ENCODE measurements around the gene THEM4. TPM values are rescaled to one million over a fixed set of nuclear protein-coding genes. Genes with fewer than 3 reads are reported as not detected.
"Not testable (repeated sequence)": the region's sequence is repeated elsewhere in the genome, so short reads cannot be mapped to it uniquely, and the experiment has no call there.

Gene THEM4
- total RNA-seq, 1 donor from 2014 or later, result 27.2 TPM

DNA sequence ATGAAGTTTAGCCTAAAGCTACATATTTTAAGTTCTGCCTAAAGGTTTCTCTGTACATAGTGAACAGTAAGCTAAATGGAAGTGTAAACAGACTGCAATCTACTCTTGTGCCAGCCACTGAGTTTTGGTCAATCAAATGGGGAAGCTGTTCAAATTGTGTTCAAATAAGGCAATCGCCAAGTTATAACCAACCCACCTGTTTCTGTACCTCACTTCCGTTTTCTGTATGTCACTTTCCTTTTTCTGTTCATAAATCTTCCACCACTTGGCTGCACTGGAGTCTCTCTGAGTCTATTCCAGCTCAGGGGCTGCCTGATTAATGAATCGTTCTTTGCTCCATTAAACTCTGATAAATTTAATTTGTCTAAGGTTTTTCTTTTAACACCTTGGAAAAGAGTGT, 10.8 kb upstream of the THEM4 start:
- Mint-ChIP-seq H3K27ac (no peak overlapping the region), H3K36me3 (ENCODE audit: low read depth) (no peaks in the 10 kb centered on the region), H3K4me1 (ENCODE audit: low read depth) (peaks cover 21% of the 10 kb centered on the region), H3K4me3 (ENCODE audit: low read depth) (no peak overlapping the region), H3K27me3 (ENCODE audit: low read depth) (peaks cover 10% of the 10 kb centered on the region), H3K9me3 (no peaks in the 10 kb centered on the region)
- no peak for DNase-seq (ENCODE audit: low spot score)
- intact Hi-C loops (cut with micrococcal nuclease), result no loop called here

- Mint-ChIP-seq H3K4me1 (ENCODE audit: low read depth) (peaks cover 13% of the 10 kb centered on the region), H3K36me3 (ENCODE audit: low read depth) (no peaks in the 10 kb centered on the region), H3K27me3 (ENCODE audit: low read depth) (peaks cover 14% of the 10 kb centered on the region), H3K27ac (no peak overlapping the region), H3K4me3 (ENCODE audit: low read depth) (no peak overlapping the region), H3K9me3 (no peaks in the 10 kb centered on the region)
- intact Hi-C loops (cut with micrococcal nuclease), result no loop called here
- DNase-seq (ENCODE audit: low spot score), result no peak
These were observed 9.7 kb upstream of the THEM4 start for GRCh38 chr1:151918819-151919610.

- no peak for DNase-seq (ENCODE audit: low spot score)
- no peak overlapping the region for H3K4me3 Mint-ChIP-seq (ENCODE audit: low read depth)
- H3K9me3 Mint-ChIP-seq, result no peaks in the 10 kb centered on the region
- intact Hi-C loops (cut with micrococcal nuclease), result no loop called here
- peaks cover 7% of the 10 kb centered on the region for H3K4me1 Mint-ChIP-seq (ENCODE audit: low read depth)
- no peak overlapping the region for H3K27ac Mint-ChIP-seq
- no peaks in the 10 kb centered on the region for H3K36me3 Mint-ChIP-seq (ENCODE audit: low read depth)
- H3K27me3 Mint-ChIP-seq (ENCODE audit: low read depth), result peaks cover 14% of the 10 kb centered on the region
These were observed 8.8 kb upstream of the THEM4 start for GRCh38 chr1:151918156-151918555.

DNA sequence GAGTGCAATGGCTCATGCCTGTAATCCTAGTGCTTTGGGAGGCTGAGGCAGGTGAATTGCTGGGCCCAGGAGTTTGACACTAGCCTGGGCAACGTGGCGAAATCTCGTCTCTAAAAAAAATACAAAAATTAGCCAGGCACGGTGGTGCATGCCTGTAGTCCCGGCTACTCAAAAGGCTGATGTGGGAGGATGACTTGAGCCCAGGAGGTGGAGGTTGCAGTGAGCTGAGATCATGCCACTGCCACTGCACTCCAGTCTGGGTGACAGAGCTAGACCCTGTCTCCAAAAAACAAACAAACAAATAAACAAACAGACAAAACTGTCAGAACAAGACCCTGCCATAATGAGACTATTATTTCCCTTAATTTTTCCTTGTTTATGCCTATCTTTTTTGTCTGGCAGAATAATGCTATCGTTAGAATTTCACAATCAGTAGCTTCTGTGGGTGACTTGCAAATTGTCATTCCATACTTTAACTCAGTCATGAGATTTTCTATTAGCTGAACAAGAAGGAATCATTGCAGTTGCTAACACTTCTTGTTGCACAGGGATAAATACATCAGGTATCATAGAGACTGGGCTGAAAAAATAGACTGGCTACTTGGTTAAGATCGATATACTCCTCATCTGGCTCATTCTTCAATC, 7.5 kb upstream of the THEM4 start:
- Mint-ChIP-seq H3K27ac (no peak overlapping the region), H3K9me3 (no peaks in the 10 kb centered on the region), H3K36me3 (ENCODE audit: low read depth) (no peaks in the 10 kb centered on the region), H3K4me3 (ENCODE audit: low read depth) (no peak overlapping the region), H3K4me1 (ENCODE audit: low read depth) (peaks cover 4% of the 10 kb centered on the region), H3K27me3 (ENCODE audit: low read depth) (peaks cover 14% of the 10 kb centered on the region)
- intact Hi-C loops (cut with micrococcal nuclease), result no loop called here
- no peak for DNase-seq (ENCODE audit: low spot score)

DNA sequence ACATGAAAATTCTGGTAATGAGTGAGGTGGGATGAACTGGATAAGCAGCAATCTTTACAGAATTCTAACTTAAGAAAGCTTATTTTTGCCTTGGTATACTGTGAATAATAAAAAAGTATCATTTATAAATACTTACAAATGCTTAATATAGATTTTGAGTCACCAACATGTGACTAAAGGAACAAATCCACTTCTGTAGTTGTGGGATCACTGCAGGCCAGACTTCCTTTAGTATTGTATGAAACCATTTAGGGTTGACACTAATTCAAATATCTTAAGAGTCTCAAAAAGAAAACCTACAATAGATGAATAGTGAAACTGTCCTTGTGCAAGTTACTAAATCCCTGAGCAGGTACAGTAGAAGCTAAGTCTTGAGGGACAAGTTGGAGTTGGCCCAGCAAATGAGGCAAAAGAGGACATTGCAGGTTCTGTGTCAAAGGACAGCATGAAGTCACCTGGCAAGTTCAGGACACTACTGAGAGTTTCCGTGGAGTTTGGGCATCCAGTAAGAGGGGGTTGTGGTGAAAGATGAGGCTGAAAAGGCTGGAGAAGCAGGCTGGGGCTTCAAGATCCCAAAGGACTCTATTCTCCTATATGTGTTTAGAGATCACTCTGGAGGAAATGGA, 5.9 kb upstream of the THEM4 start:
- Mint-ChIP-seq H3K27ac (no peak overlapping the region), H3K27me3 (ENCODE audit: low read depth) (peaks cover 14% of the 10 kb centered on the region), H3K36me3 (ENCODE audit: low read depth) (no peaks in the 10 kb centered on the region), H3K4me3 (ENCODE audit: low read depth) (no peak overlapping the region), H3K9me3 (no peaks in the 10 kb centered on the region), H3K4me1 (ENCODE audit: low read depth) (peaks cover 2% of the 10 kb centered on the region)
- DNase-seq (ENCODE audit: low spot score), result no peak
- intact Hi-C loops (cut with micrococcal nuclease), result no loop called here

DNA sequence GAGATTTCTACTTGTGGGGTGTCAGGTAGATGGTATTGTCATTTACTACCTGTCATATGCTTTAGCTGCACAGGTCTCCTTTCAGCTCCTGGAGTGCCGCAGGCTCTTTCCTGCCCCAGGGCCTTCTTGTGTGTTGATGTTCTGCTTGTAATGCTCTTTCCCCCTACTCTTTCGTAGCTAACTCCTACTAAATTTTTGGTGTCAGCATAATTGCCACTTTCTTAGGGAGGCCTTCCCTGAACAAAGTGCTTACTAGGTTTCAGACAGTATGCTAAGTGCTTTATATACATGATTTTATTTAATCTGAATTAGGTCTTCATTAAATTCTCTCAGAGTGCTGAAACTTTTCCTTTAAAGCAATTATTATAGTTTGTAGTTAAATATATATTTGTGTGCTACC, 4.8 kb upstream of the THEM4 start:
- no peak for DNase-seq (ENCODE audit: low spot score)
- no peak overlapping the region for H3K27ac Mint-ChIP-seq
- no peak overlapping the region for H3K4me3 Mint-ChIP-seq (ENCODE audit: low read depth)
- no peaks in the 10 kb centered on the region for H3K36me3 Mint-ChIP-seq (ENCODE audit: low read depth)
- intact Hi-C loops (cut with micrococcal nuclease), result no loop called here
- no peaks in the 10 kb centered on the region for H3K9me3 Mint-ChIP-seq
- peaks cover 5% of the 10 kb centered on the region for H3K4me1 Mint-ChIP-seq (ENCODE audit: low read depth)
- H3K27me3 Mint-ChIP-seq (ENCODE audit: low read depth), result peaks cover 14% of the 10 kb centered on the region

DNA sequence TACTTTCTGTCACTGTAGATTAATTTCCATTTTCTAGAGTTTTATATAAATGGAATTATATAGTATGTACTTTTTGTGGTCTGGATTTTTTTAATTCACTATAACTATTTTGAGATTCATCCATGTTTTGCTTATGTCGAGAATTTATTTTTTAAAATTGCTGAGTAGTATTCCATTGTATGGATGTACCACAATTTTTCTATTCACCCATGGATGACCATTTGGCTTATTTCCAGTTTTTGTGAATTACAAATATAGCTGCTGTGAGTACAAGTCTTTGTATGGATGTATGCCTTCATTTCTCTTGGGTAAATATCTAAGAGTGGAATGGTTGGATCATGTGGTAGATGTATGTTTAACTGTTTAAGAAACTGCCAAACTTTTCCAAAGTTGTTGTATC, 3.7 kb upstream of the THEM4 start:
- H3K9me3 Mint-ChIP-seq, result peaks cover 8% of the 10 kb centered on the region
- no peak overlapping the region for H3K27ac Mint-ChIP-seq
- intact Hi-C loops (cut with micrococcal nuclease), result no loop called here
- DNase-seq (ENCODE audit: low spot score), result no peak
- H3K27me3 Mint-ChIP-seq (ENCODE audit: low read depth), result peaks cover 10% of the 10 kb centered on the region
- no peak overlapping the region for H3K4me3 Mint-ChIP-seq (ENCODE audit: low read depth)
- H3K4me1 Mint-ChIP-seq (ENCODE audit: low read depth), result peaks cover 13% of the 10 kb centered on the region
- H3K36me3 Mint-ChIP-seq (ENCODE audit: low read depth), result peaks cover 9% of the 10 kb centered on the region

- no peak for DNase-seq (ENCODE audit: low spot score)
- peaks cover 47% of the 10 kb centered on the region for H3K9me3 Mint-ChIP-seq
- H3K27ac Mint-ChIP-seq, result peak overlapping the region; percentile 85
- no peaks in the 10 kb centered on the region for H3K27me3 Mint-ChIP-seq (ENCODE audit: low read depth)
- intact Hi-C loops (cut with micrococcal nuclease), result loop anchor here (10.0 kb wide), 2 partner anchors 63 to 557 kb away; no protein-coding TSS in a partner anchor
- peaks cover 52% of the 10 kb centered on the region for H3K36me3 Mint-ChIP-seq (ENCODE audit: low read depth)
- peaks cover 38% of the 10 kb centered on the region for H3K4me1 Mint-ChIP-seq (ENCODE audit: low read depth)
- H3K4me3 Mint-ChIP-seq (ENCODE audit: low read depth), result peak overlapping the region; percentile 80
These were observed 1.1 kb downstream of the THEM4 start for GRCh38 chr1:151908228-151908691.

GRCh38 chr1:151907363-151908139, 1.8 kb downstream of the THEM4 start:
- no peak for DNase-seq (ENCODE audit: low spot score)
- Mint-ChIP-seq H3K27ac (no peak overlapping the region), H3K9me3 (peaks cover 48% of the 10 kb centered on the region), H3K36me3 (ENCODE audit: low read depth) (peaks cover 53% of the 10 kb centered on the region), H3K27me3 (ENCODE audit: low read depth) (no peaks in the 10 kb centered on the region), H3K4me1 (ENCODE audit: low read depth) (peaks cover 38% of the 10 kb centered on the region), H3K4me3 (ENCODE audit: low read depth) (peak overlapping the region; percentile 80)
- intact Hi-C loops (cut with micrococcal nuclease), result loop anchor here (10.0 kb wide), 2 partner anchors 63 to 557 kb away; no protein-coding TSS in a partner anchor

DNA sequence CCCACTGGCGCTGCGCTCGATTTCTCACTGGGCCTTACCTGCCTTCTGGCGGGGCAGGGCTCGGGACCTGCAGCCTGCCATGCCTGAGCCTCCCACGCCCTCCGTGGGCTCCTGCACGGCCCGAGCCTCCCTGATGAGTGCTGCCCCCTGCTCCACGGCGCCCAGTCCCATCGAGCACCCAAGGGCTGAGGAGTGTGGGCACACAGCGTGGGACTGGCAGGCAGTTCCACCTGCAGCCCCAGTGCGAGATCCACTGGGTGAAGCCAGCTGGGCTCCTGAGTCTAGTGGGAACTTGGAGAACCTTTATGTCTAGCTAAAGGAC, 3.0 kb downstream of the THEM4 start:
- H3K27ac Mint-ChIP-seq; DNase-seq (ENCODE audit: low spot score); H3K27me3 Mint-ChIP-seq (ENCODE audit: low read depth); H3K4me3 Mint-ChIP-seq (ENCODE audit: low read depth): not testable (repeated sequence)
- H3K36me3 Mint-ChIP-seq (ENCODE audit: low read depth), result peaks cover 64% of the 10 kb centered on the region
- H3K9me3 Mint-ChIP-seq, result peaks cover 59% of the 10 kb centered on the region
- H3K4me1 Mint-ChIP-seq (ENCODE audit: low read depth), result peaks cover 38% of the 10 kb centered on the region
- intact Hi-C loops (cut with micrococcal nuclease), result loop anchor here (10.0 kb wide), 2 partner anchors 61 to 559 kb away; no protein-coding TSS in a partner anchor

- Mint-ChIP-seq H3K4me3 (ENCODE audit: low read depth) (peak overlapping the region; percentile 75), H3K9me3 (peaks cover 65% of the 10 kb centered on the region), H3K27ac (peak overlapping the region; percentile 98), H3K36me3 (ENCODE audit: low read depth) (peaks cover 70% of the 10 kb centered on the region), H3K4me1 (ENCODE audit: low read depth) (peaks cover 38% of the 10 kb centered on the region)
- intact Hi-C loops (cut with micrococcal nuclease), result loop anchor here (10.0 kb wide), 2 partner anchors 61 to 559 kb away; no protein-coding TSS in a partner anchor
- not testable (repeated sequence) for DNase-seq (ENCODE audit: low spot score); H3K27me3 Mint-ChIP-seq (ENCODE audit: low read depth)
These were observed 3.6 kb downstream of the THEM4 start for GRCh38 chr1:151905443-151906323.

All from activated T-helper 2 cell treated with anti-CD3 and anti-CD28 coated beads, Interferon-gamma antibody, Interleukin-2, Interleukin-4, amounts not matched to agents 10 μg/mL and 5 μg/mL and 100 μg/mL, durations not matched to agents 14 hours and 24 hours and 36 hours (primary cell).